Hepatocyte (in vitro differentiated cells): ENCODE data around the gene ZNF518A. TPM values are rescaled to one million over a fixed set of nuclear protein-coding genes. Genes with fewer than 3 reads are reported as not detected.
A peak's percentile ranks its signal among the peaks of the same experiment; 100 is the strongest.

Experiments used
- DNase-seq: peaks from one replicate; pipeline ENCODE4 v3.0.0-alpha.2; 2016; ENCODE audit warnings: low spot score
- H2AFZ ChIP-seq: fragments of 200-600 bp; sonication (generic); 2 replicates; pipeline ENCODE4 v1.6.0; 2016; ENCODE audit warnings: antibody characterized with exemption, mild to moderate bottlenecking
- H3K27ac ChIP-seq: fragments of 200-600 bp; sonication (generic); 2 replicates; pipeline ENCODE4 v1.5.1; 2016; ENCODE audit warnings: mild to moderate bottlenecking
- H3K27me3 ChIP-seq: fragments of 200-600 bp; sonication (generic); 2 replicates; pipeline ENCODE4 v1.6.1; 2016
- H3K36me3 ChIP-seq: fragments of 200-600 bp; sonication (generic); replicated peaks from 2 replicates; pipeline ENCODE4 v1.5.1; 2016; ENCODE audit warnings: low read depth; ENCODE audit not compliant: insufficient read depth
- H3K4me1 ChIP-seq: fragments of 200-600 bp; sonication (generic); 2 replicates; pipeline ENCODE4 v1.5.1; 2016; ENCODE audit warnings: mild to moderate bottlenecking, moderate library complexity; ENCODE audit not compliant: insufficient read depth
- H3K4me2 ChIP-seq: fragments of 200-600 bp; sonication (generic); 2 replicates; pipeline ENCODE4 v1.6.0; 2016
- H3K4me3 ChIP-seq: fragments of 200-600 bp; sonication (generic); 2 replicates; pipeline ENCODE4 v1.5.1; 2016; ENCODE audit warnings: mild to moderate bottlenecking
- H3K79me2 ChIP-seq: fragments of 200-600 bp; sonication (generic); 2 replicates; pipeline ENCODE4 v1.6.0; 2017; ENCODE audit warnings: mild to moderate bottlenecking
- H3K9me2 ChIP-seq: fragments of 200-600 bp; sonication (generic); replicated peaks from 2 replicates; pipeline ENCODE4 v1.6.0; 2017; ENCODE audit warnings: mild to moderate bottlenecking; ENCODE audit not compliant: insufficient read depth
- H3K9me3 ChIP-seq: fragments of 200-600 bp; sonication (generic); 2 replicates; pipeline ENCODE4 v1.5.1; 2016; ENCODE audit warnings: low read depth, mild to moderate bottlenecking
- H4K20me1 ChIP-seq: fragments of 200-600 bp; sonication (generic); 2 replicates; pipeline ENCODE4 v1.6.0; 2016; ENCODE audit warnings: mild to moderate bottlenecking; ENCODE audit not compliant: insufficient read depth, poor library complexity, severe bottlenecking
- CTCF ChIP-seq: fragments of 200-600 bp; sonication (generic); IDR thresholded peaks from 2 replicates; pipeline ENCODE4 v1.5.1; 2016; ENCODE audit warnings: antibody characterized with exemption, mild to moderate bottlenecking; ENCODE audit not compliant: poor library complexity
- EZH2 ChIP-seq: fragments of 200-600 bp; sonication (generic); IDR thresholded peaks from 2 replicates; pipeline ENCODE4 v1.6.1; 2016; ENCODE audit warnings: antibody characterized with exemption, mild to moderate bottlenecking, borderline replicate concordance
- EZH2phosphoT487 ChIP-seq: fragments of 200-600 bp; sonication (generic); IDR thresholded peaks from one replicate; pipeline ENCODE4 v1.6.1; 2018; ENCODE audit warnings: antibody characterized with exemption, mild to moderate bottlenecking, low read depth, moderate library complexity; ENCODE audit not compliant: unreplicated experiment, severe bottlenecking
- whole genome bisulfite sequencing: methylation state at CpG from one replicate; pipeline ENCODE4 v1.1.6; 2016; ENCODE audit warnings: low lambda C conversion rate; ENCODE audit errors: missing lambda C conversion rate; 5-methylcytosine and 5-hydroxymethylcytosine counted together
- polyA plus RNA-seq: library from polyadenylated mRNA; unstranded; fragments of >200 nt; fragmentation: Nextera tagmentation; extraction: Ambion mirVana; gene quantifications from 2 replicates; pipeline ENCODE4 v1.2.1, GENCODE V29; 2016
- total RNA-seq: library from RNA; depleted of rRNA; stranded (reverse); fragments of >200 nt; gene quantifications from 2 replicates; pipeline ENCODE4 v1.2.3, GENCODE V29; 2014

ZNF518A gene
- total and polyA plus RNA-seq, 2 experiments from 2014 or later, result 16.2 to 26.0 TPM

DNA sequence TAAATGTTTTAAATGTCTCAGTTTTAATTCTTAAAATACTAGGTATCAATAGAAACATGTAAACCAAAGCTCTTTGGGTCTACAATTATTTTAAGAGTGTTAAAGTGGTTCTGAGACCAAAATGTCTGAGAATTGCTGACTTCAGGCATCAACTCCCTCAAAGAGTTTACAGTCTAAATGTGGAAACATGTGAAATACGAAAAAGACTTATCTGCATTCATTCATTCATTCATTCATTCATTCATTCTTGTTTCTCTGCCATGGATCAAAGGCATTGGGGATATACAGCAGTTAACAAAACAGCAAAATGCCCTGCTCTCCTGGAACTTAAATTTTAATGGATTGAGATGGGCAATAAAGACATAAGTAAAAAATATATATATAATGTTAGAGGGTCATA lies 71.4 kb downstream of the ZNF518A start:
- no peaks in the 10 kb centered on the region for H3K79me2 ChIP-seq
- no peak overlapping the region for H2AFZ ChIP-seq
- H3K36me3 ChIP-seq, result no peaks in the 10 kb centered on the region
- H3K9me3 ChIP-seq, result no peaks in the 10 kb centered on the region
- 61% methylated on average over 1 of the region's 1 CpG for WGBS
- H3K27me3 ChIP-seq, result no peaks in the 10 kb centered on the region
- H3K4me2 ChIP-seq, result no peak overlapping the region
- DNase-seq, result no peak
- no peak overlapping the region for H3K27ac ChIP-seq
- H4K20me1 ChIP-seq, result no peaks in the 10 kb centered on the region
- no peak overlapping the region for H3K4me3 ChIP-seq
- no peaks in the 10 kb centered on the region for H3K4me1 ChIP-seq
- TF ChIP-seq CTCF (no peak), EZH2 (no peak), EZH2phosphoT487 (no peak)
- no peaks in the 10 kb centered on the region for H3K9me2 ChIP-seq

DNA sequence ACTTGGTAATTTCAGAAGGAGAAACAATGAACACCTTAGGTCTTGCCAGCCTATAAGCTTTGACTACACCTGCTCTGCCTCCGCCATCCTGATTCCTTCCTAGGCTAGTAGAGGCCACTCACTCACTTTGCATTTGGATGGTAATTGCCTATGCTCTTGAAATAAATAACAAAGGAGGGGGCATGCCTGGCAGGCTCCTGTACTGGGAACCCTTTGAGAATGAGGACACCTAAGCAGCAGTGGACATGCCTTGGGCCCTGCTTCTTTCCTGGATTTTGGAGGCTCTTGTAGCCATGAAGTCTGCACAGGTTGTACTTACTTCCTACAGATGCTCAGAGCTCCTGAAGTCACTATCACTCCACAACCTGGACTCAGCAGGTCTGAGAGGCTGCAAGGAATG lies 75.5 kb downstream of the ZNF518A start:
- Histone ChIP-seq H2AFZ (no peak overlapping the region), H3K9me2 (no peaks in the 10 kb centered on the region), H3K79me2 (no peaks in the 10 kb centered on the region), H3K27ac (no peak overlapping the region), H3K36me3 (no peaks in the 10 kb centered on the region), H3K4me3 (no peak overlapping the region), H3K27me3 (no peaks in the 10 kb centered on the region), H4K20me1 (no peaks in the 10 kb centered on the region), H3K4me1 (no peaks in the 10 kb centered on the region), H3K9me3 (no peaks in the 10 kb centered on the region), H3K4me2 (no peak overlapping the region)
- no peak for DNase-seq
- TF ChIP-seq CTCF (no peak), EZH2phosphoT487 (no peak)
- 94% methylated on average over 1 of the region's 1 CpG for WGBS

DNA sequence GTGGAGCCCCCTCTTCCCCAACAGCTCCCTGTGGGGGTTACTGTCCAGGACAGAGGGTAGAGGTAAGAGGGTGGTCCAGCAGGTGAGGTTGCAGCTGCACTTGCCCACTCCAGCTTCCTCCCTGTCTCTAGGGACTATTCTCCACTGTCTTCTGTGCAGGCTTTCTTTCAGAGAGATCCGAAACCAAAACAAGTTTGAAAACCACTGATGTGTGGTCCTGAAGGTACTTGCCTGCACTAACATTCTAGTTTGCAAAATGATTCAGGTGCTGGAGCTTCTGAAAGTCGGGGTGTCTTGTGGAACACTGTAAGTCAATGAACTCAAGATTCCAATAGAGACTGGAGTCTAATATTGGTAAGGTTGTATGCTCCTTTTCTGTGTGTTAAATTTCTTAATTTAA lies 78.2 kb downstream of the ZNF518A start:
- Histone ChIP-seq H3K9me2 (no peaks in the 10 kb centered on the region), H3K9me3 (no peaks in the 10 kb centered on the region), H4K20me1 (no peaks in the 10 kb centered on the region), H3K4me3 (no peak overlapping the region), H2AFZ (no peak overlapping the region), H3K27ac (no peak overlapping the region), H3K36me3 (no peaks in the 10 kb centered on the region), H3K79me2 (no peaks in the 10 kb centered on the region), H3K4me1 (no peaks in the 10 kb centered on the region), H3K27me3 (no peaks in the 10 kb centered on the region), H3K4me2 (no peak overlapping the region)
- WGBS, result 95% methylated on average over 2 of the region's 2 CpGs
- TF ChIP-seq EZH2phosphoT487 (no peak), EZH2 (no peak), CTCF (no peak)
- no peak for DNase-seq

DNA sequence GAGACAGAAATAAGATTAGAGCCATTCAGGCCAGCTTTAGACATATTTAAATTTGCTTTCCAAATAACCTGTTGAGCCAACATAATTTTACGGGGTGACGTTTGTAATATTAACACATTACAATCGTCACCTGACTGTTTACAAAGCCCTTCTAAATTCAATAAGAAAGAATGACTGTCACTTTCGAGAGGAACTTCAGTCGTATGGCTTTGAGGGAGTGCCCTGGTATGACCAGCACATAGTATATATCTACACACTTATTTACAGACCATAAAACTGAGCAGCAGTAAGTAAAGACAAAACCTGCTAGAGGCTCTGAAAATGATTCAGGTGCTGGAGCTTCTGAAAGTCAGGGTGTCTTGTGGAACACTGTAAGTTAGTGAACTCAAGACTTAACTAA lies 78.8 kb downstream of the ZNF518A start:
- Histone ChIP-seq H3K4me2 (peak overlapping the region; percentile 5), H3K27me3 (no peaks in the 10 kb centered on the region), H3K27ac (no peak overlapping the region), H3K4me3 (no peak overlapping the region), H3K9me2 (no peaks in the 10 kb centered on the region), H3K36me3 (no peaks in the 10 kb centered on the region), H3K9me3 (no peaks in the 10 kb centered on the region), H4K20me1 (no peaks in the 10 kb centered on the region), H3K4me1 (no peaks in the 10 kb centered on the region), H2AFZ (no peak overlapping the region), H3K79me2 (no peaks in the 10 kb centered on the region)
- TF ChIP-seq EZH2 (no peak), CTCF (no peak), EZH2phosphoT487 (no peak)
- DNase-seq, result peak; percentile 23
- WGBS, result 57% methylated on average over 5 of the region's 5 CpGs
